K562 (cell line): ENCODE data around the gene GUCY2C. TPM values are rescaled to one million over a fixed set of nuclear protein-coding genes. Genes with fewer than 3 reads are reported as not detected.

Experiments used
- ATAC-seq: fragments of 200-7000 bp; cut with Tn5 transposase; 3 replicates; pipeline ENCODE4 v1.9.1; 2020; ENCODE audit warnings: moderate library complexity
- BruUV-seq: library from RNA; stranded (reverse); fragments of 400-500 nt; replicated peaks from 2 replicates; lab custom pipeline; 2021; lab: Mats Ljungman, UMichigan
- CTCF ChIA-PET: fragments of 300-600 bp; formaldehyde crosslinking; extraction: SDS; loops from one replicate; lab custom pipeline; 2021; ENCODE audit warnings: low intra/inter-chr PET ratio; lab: Yijun Ruan, JAX
- POLR2A ChIA-PET: fragments of 300-600, 350-650 bp; sonication (Branson Sonifier 250); formaldehyde crosslinking; extraction: SDS; loops from one replicate; lab custom pipeline; 2021; ENCODE audit warnings: antibody characterized with exemption, inconsistent platforms; lab: Yijun Ruan, JAX
- DNase-seq, 4 experiments: peaks; one replicate each; pipeline versions ENCODE4 v3.0.0 to v3.0.0-alpha.2; 2011 to 2018; ENCODE audit warnings: low spot score in 3 of 4, mixed read lengths in 3 of 4; ENCODE audit errors: extremely low read depth in 1 of 4
- FAIRE-seq: peaks from 2 replicates; lab custom pipeline; 2011; peaks lifted over from hg19 to GRCh38; lab: Jason Lieb, UNC
- H2AFZ ChIP-seq: 2 replicates; pipeline ENCODE4 v1.6.0; 2011; ENCODE audit warnings: low read depth, low read length, control low read depth, inconsistent platforms
- H3K27ac ChIP-seq: fragments of 200-600 bp; 3 replicates; pipeline ENCODE4 v1.8.0; 2011; ENCODE audit warnings: low read depth, mild to moderate bottlenecking, control low read depth, inconsistent platforms, low read length, moderate library complexity, mixed read lengths; ENCODE audit errors: extremely low read depth
- H3K27me3 ChIP-seq, 2 experiments: fragments of 300-600 bp in 1 of 2; 2 replicates in 1 of 2; 3 replicates in 1 of 2; pipeline versions ENCODE4 v1.6.0 to v1.8.0; 2011; ENCODE audit warnings: inconsistent platforms in 2 of 2, low read length in 2 of 2, mild to moderate bottlenecking in 1 of 2, mixed read lengths in 1 of 2, moderate library complexity in 1 of 2; ENCODE audit not compliant: control insufficient read depth in 2 of 2, insufficient read depth in 2 of 2
- H3K36me3 ChIP-seq: fragments of 300-600 bp; 3 replicates; pipeline ENCODE4 v1.8.0; 2011; ENCODE audit warnings: mild to moderate bottlenecking, low read length, inconsistent platforms; ENCODE audit not compliant: control insufficient read depth, insufficient read depth
- H3K4me1 ChIP-seq, 2 experiments: fragments of 200-600 bp in 1 of 2; replicated peaks in 1 of 2; 2 replicates in 1 of 2; 3 replicates in 1 of 2; pipeline versions ENCODE4 v1.5.1 to v1.8.0; 2011; ENCODE audit warnings: inconsistent platforms in 2 of 2, low read length in 2 of 2, mild to moderate bottlenecking in 1 of 2, mixed read lengths in 1 of 2, moderate library complexity in 1 of 2; ENCODE audit not compliant: control insufficient read depth in 2 of 2, insufficient read depth in 2 of 2
- H3K4me2 ChIP-seq: 2 replicates; pipeline ENCODE4 v1.6.1; 2011; ENCODE audit warnings: low read length, control low read depth, inconsistent platforms, mixed read lengths; ENCODE audit not compliant: insufficient read depth
- H3K4me3 ChIP-seq: fragments of 200-600 bp; sonication (generic), shearing (Covaris generic); 2 replicates; pipeline ENCODE4 v1.5.1; 2016; ENCODE audit warnings: control low read depth, inconsistent platforms
- H3K79me2 ChIP-seq: fragments of 200-600 bp; 3 replicates; pipeline ENCODE4 v1.8.0; 2011; ENCODE audit warnings: low read length, inconsistent platforms; ENCODE audit not compliant: control insufficient read depth, insufficient read depth
- H3K9ac ChIP-seq, 2 experiments: 2 replicates each; pipeline versions ENCODE4 v1.6.0 to v1.6.1; 2011; ENCODE audit warnings: low read depth in 2 of 2, low read length in 2 of 2, control low read depth in 1 of 2, inconsistent platforms in 1 of 2, mild to moderate bottlenecking in 1 of 2, mixed read lengths in 1 of 2; ENCODE audit not compliant: insufficient read depth in 1 of 2
- H3K9me1 ChIP-seq: one replicate; pipeline ENCODE4 v1.6.0; 2011; ENCODE audit warnings: inconsistent platforms, mild to moderate bottlenecking, low read length, moderate library complexity; ENCODE audit not compliant: control insufficient read depth, insufficient read depth
- H3K9me3 ChIP-seq: replicated peaks from 2 replicates; pipeline ENCODE4 v1.5.1; 2011; ENCODE audit warnings: low read depth, low read length, inconsistent platforms; ENCODE audit not compliant: control insufficient read depth, insufficient read depth
- H4K20me1 ChIP-seq: replicated peaks from 2 replicates; pipeline ENCODE4 v1.6.1; 2011; ENCODE audit warnings: low read length, inconsistent platforms, mixed read lengths; ENCODE audit not compliant: control insufficient read depth, insufficient read depth
- FOSL1 ChIP-seq: fragments of 200-800 bp; sonication (Bioruptor generic); conservative IDR thresholded peaks from 2 replicates; pipeline ENCODE4 v1.6.1; 2016; ENCODE audit warnings: missing genetic modification characterization, missing compliant biosample characterization
- FOXM1 ChIP-seq, 2 experiments: fragments of 450-650 bp in 1 of 2; sonication (generic) in 1 of 2; formaldehyde crosslinking in 1 of 2; IDR thresholded peaks; 2 replicates each; pipeline versions ENCODE4 v1.6.1 to v1.9.0; 2017 to 2022; ENCODE audit warnings: low read depth in 2 of 2, mild to moderate bottlenecking in 2 of 2, missing genetic modification reagents in 1 of 2, moderate library complexity in 1 of 2
- GATAD2B ChIP-seq: fragments of 450-650 bp; IDR thresholded peaks from 2 replicates; pipeline ENCODE4 v1.6.1; 2017; ENCODE audit warnings: mild to moderate bottlenecking, borderline replicate concordance
- HNRNPL ChIP-seq: fragments of 200-400 bp; formaldehyde crosslinking; IDR thresholded peaks from 2 replicates; pipeline ENCODE4 v1.6.1; 2017; ENCODE audit warnings: low read depth, mild to moderate bottlenecking, low read length
- LARP7 ChIP-seq: fragments of 450-650 bp; IDR thresholded peaks from 2 replicates; pipeline ENCODE4 v1.6.1; 2016
- POLR2A ChIP-seq: fragments of 450-650 bp; conservative IDR thresholded peaks from 2 replicates; pipeline ENCODE4 v1.6.1; 2016
- PRDM10 ChIP-seq: fragments of 450-650 bp; IDR thresholded peaks from 2 replicates; pipeline ENCODE4 v1.6.1; 2018; ENCODE audit not compliant: partially characterized antibody
- SETDB1 ChIP-seq: IDR thresholded peaks from one replicate; pipeline ENCODE4 v1.6.1; 2012; ENCODE audit warnings: low read length, control low read depth, inconsistent platforms
- SMARCA4 ChIP-seq: fragments of 450-650 bp; IDR thresholded peaks from 2 replicates; pipeline ENCODE4 v1.6.1; 2016
- SNAPC5 ChIP-seq: fragments of 250-450 bp; sonication (Bioruptor Pico); IDR thresholded peaks from 2 replicates; pipeline ENCODE4 v1.8.0; 2021; ENCODE audit warnings: moderate library complexity, mild to moderate bottlenecking, inconsistent platforms
- UBTF ChIP-seq, 2 experiments: IDR thresholded peaks; 2 replicates each; pipeline ENCODE4 v1.6.1; 2012; ENCODE audit warnings: improper control_type of control experiment in 2 of 2, low read depth in 2 of 2, low read length in 2 of 2, borderline replicate concordance in 1 of 2
- ZNF347 ChIP-seq: fragments of 450-650 bp; formaldehyde crosslinking; IDR thresholded peaks from 2 replicates; pipeline ENCODE4 v1.4.0; 2020; ENCODE audit warnings: low read depth, mild to moderate bottlenecking, moderate library complexity
- WGBS: fragments of 100-300 bp; shearing (Covaris generic); methylation state at CpG from one replicate; pipeline ENCODE4 v1.1.6; 2016; ENCODE audit warnings: low coverage, mixed read lengths; ENCODE audit not compliant: insufficient coverage; ENCODE audit errors: missing lambda C conversion rate; 5-methylcytosine and 5-hydroxymethylcytosine counted together
- in situ Hi-C: fragments of 300-500 bp; cut with MboI; formaldehyde crosslinking; loops from 4 replicates; pipeline ENCODE4 v1.15.0; 2018; ENCODE audit warnings: inconsistent platforms, mixed read lengths
- intact Hi-C: fragments of 100-400 bp; cut with micrococcal nuclease; formaldehyde crosslinking; loops from 2 replicates; pipeline ENCODE4 v1.14.2; 2022
- polyA plus RNA-seq, 8 experiments: library from polyadenylated mRNA; depleted of rRNA in 4 of 8; stranded (reverse) in 5 of 8; unstranded in 3 of 8; fragments of >200 nt; fragmentation: Nextera tagmentation in 2 of 8; fragmentation: Illumina TruSeq in 1 of 8; extraction: Ambion mirVana in 2 of 8; extraction: Trizol in 1 of 8; gene quantifications; 2 replicates each; pipeline versions ENCODE4 v1.2.1 to v1.2.3, GENCODE V29; 2011 to 2014; ENCODE audit warnings: inconsistent platforms in 1 of 8, missing spikeins in 1 of 8
- total RNA-seq, 7 experiments: library from RNA; depleted of rRNA in 6 of 7; stranded (reverse); fragments of >200 nt in 6 of 7; fragmentation: Illumina TruSeq in 2 of 7; extraction: Trizol in 2 of 7; gene quantifications; 2 replicates each; pipeline versions ENCODE4 v1.2.1 to v1.2.3, GENCODE V29; 2011 to 2021; ENCODE audit warnings: low replicate concordance in 1 of 7
- TF ChIP-seq, protein P1 (sequence below): fragments of 250-450 bp; sonication (Bioruptor Pico); IDR thresholded peaks from 2 replicates; pipeline ENCODE4 v1.8.0; 2021; ENCODE audit warnings: moderate library complexity, mild to moderate bottlenecking, inconsistent platforms

Gene GUCY2C
- total and polyA plus RNA-seq, 9 of the 15 experiments (the other 6 are each of a cell fraction or from before 2014, with no cell fraction given) = 0.01 to 0.05 (median 0.04) TPM; not detected in 6

DNA sequence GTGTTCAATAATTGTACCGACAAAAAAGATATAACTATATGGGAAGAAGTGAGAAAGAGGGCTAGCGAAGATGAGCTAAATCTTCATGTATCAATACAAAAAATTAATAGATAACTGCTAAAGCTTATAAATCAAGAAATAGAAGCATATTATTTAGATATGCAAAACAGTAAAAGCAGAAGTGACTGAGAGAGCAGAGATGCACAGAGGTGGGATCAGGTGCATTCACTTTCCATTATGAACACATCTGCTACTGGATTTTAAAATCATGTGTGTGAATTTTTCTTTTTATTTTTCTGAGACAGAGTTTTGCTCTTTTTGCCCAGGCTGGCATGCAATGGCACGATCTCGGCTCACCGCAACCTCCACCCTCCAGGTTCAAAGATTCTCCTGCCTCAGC, 33.4 kb downstream of the GUCY2C start:
- Histone ChIP-seq H3K4me3 (no peak overlapping the region), H4K20me1 (no peaks in the 10 kb centered on the region), H3K9me3 (no peaks in the 10 kb centered on the region), H2AFZ (no peak overlapping the region), H3K36me3 (no peaks in the 10 kb centered on the region), H3K4me2 (no peak overlapping the region), H3K9ac (no peak overlapping the region), H3K79me2 (no peaks in the 10 kb centered on the region), H3K4me1 (no peaks in the 10 kb centered on the region), H3K27me3 (no peaks in the 10 kb centered on the region), H3K27ac (no peak overlapping the region), H3K9me1 (no peaks in the 10 kb centered on the region)
- no peak for TF ChIP-seq UBTF (IDR thresholded peaks at IDR 0.05; ENCODE audit: borderline replicate concordance in 1 of 2, low read depth in 2 of 2, low read length in 2 of 2)
- TF ChIP-seq SMARCA4 = no peak
- no peak for TF ChIP-seq PRDM10
- no peak for TF ChIP-seq HNRNPL
- TF ChIP-seq, protein P1, sequence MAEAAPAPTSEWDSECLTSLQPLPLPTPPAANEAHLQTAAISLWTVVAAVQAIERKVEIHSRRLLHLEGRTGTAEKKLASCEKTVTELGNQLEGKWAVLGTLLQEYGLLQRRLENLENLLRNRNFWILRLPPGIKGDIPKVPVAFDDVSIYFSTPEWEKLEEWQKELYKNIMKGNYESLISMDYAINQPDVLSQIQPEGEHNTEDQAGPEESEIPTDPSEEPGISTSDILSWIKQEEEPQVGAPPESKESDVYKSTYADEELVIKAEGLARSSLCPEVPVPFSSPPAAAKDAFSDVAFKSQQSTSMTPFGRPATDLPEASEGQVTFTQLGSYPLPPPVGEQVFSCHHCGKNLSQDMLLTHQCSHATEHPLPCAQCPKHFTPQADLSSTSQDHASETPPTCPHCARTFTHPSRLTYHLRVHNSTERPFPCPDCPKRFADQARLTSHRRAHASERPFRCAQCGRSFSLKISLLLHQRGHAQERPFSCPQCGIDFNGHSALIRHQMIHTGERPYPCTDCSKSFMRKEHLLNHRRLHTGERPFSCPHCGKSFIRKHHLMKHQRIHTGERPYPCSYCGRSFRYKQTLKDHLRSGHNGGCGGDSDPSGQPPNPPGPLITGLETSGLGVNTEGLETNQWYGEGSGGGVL = no peak
- TF ChIP-seq SNAPC5 (CRISPR knock-in tag) = no peak
- TF ChIP-seq GATAD2B = no peak
- TF ChIP-seq FOXM1 (IDR thresholded peaks at IDR 0.05; ENCODE audit: low read depth) = no peak
- no peak for TF ChIP-seq FOXM1 (CRISPR knock-in tag; IDR thresholded peaks at IDR 0.05; ENCODE audit: low read depth)
- TF ChIP-seq LARP7 = no peak
- TF ChIP-seq ZNF347 (CRISPR knock-in tag) = no peak
- no peak for TF ChIP-seq FOSL1 (tag)
- TF ChIP-seq SETDB1 = no peak
- no peak for TF ChIP-seq POLR2A
- ATAC-seq (no peak), DNase-seq (no peak), FAIRE-seq (no peak)
- no TSS peak for BruUV-seq
- POLR2A ChIA-PET = interaction anchor here (1.7 kb wide), 1 partner anchor 19 kb away, joined by 3 read pairs; no protein-coding TSS in a partner anchor
- 0% methylated on average over 5 of the region's 5 CpGs for WGBS
- CTCF ChIA-PET = no interaction called here
- intact Hi-C loops = no loop called here
- in situ Hi-C loops = no loop called here
